Measurements from ENCODE around the gene ZMYND8. TPM values are rescaled to one million over a fixed set of nuclear protein-coding genes. Genes with fewer than 3 reads are reported as not detected.

Gene ZMYND8
- total and polyA plus RNA-seq, 11 donors, result 11.3 to 46.4 (median 28.7) TPM

DNA sequence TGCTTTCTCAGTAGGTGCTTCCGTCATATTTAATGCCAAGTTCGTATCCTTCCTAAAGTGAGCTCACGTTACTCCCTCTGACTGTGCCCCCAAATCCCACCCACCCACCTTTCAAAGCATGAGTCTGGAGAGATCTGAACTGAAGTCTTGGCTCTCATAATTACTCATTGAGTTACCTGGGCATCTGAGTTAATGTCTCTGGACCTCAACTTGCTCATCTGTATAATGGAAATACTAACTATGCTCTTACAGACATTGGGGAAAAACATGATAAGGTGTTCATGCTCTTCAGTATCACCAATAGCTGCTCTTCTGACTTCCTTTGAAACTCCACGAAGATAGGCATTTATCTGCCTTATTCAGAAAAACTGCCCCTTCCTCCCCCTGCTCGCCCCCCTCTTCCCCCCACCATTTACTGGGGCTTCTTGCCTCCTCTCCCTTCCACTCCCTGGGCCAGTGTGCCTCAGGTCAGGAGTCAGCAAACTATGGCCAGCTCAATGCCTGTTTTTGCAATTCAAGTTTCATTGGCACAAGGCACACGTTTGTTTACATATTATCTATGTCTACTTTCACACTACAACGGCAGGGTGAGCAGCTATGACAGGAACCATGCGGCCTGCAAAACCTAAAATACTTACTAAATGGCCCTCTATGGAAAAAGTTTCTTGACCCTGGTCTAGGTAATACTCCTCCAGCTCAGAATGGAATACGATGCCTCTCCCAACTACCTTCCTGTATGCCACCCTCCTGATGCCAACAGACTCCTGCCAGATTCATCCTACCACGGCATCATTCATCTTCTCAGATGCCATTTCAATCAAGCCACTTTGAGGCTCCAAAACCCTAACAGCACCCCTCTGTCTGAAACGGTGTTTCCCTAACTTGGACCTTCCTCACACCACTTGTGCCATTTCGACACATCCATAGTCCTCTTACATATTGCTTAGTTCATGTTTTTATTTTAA lies 138.7 kb downstream of the ZMYND8 start:
- WGBS, 4 donors, result 64 to 72% (median 66%) methylated on average over 12 of the region's 12 CpGs
- ATAC-seq, result peak in 3 of 4 donors; percentile 6 to 60 (median 45)
- Histone ChIP-seq H3K36me3 (peaks cover 0 to 86% (median 64%) of the 10 kb centered on the region in 9 donors), H3K27me3 (no peaks in the 10 kb centered on the region), H3K4me1 (peaks cover 0 to 34% (median 6%) of the 10 kb centered on the region in 12 donors), H3K4me3 (no peak overlapping the region), H3K27ac (peak overlapping the region in 2 of 12 donors; percentile 13 to 22), H3K9me3 (no peaks in the 10 kb centered on the region)
- intact Hi-C loops (cut with DNase I), result no loop called here
- TF ChIP-seq POLR2A (IDR thresholded peaks at IDR 0.05), result no peak
- TF ChIP-seq, protein P1, sequence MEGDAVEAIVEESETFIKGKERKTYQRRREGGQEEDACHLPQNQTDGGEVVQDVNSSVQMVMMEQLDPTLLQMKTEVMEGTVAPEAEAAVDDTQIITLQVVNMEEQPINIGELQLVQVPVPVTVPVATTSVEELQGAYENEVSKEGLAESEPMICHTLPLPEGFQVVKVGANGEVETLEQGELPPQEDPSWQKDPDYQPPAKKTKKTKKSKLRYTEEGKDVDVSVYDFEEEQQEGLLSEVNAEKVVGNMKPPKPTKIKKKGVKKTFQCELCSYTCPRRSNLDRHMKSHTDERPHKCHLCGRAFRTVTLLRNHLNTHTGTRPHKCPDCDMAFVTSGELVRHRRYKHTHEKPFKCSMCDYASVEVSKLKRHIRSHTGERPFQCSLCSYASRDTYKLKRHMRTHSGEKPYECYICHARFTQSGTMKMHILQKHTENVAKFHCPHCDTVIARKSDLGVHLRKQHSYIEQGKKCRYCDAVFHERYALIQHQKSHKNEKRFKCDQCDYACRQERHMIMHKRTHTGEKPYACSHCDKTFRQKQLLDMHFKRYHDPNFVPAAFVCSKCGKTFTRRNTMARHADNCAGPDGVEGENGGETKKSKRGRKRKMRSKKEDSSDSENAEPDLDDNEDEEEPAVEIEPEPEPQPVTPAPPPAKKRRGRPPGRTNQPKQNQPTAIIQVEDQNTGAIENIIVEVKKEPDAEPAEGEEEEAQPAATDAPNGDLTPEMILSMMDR (IDR thresholded peaks at IDR 0.05), result no peak
- no peak for DNase-seq

DNA sequence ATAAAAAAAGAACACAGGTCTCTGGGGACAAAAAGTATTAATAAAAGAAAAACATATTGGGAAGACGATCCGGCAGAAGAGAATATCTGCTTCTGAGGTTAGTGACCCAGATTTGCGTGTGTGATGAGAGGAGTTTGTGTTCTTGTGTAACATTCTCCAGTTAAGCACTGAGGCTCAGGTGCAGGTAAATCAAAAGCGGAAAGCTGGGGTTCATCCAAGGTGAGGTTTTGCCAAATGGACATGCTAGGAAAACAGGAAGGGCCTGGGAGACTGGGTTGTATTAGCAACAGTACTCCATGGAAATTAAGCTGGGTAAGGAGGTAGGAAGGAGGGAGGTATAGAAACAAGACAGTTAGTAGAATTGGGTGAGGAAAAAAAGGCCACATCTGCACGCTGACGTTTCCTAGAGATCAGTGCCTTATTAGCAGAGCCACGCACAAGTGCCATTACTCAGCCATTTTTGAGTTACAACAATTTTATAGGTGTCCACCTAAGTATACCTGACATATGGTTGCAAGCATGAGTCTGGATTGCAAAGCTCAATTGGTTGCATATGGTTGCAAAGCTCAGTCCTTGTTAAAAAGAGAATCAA lies 139.6 kb downstream of the ZMYND8 start:
- H3K36me3 ChIP-seq, result peaks cover 0 to 86% (median 61%) of the 10 kb centered on the region in 9 donors
- WGBS, 4 donors, result 79 to 86% (median 84%) methylated on average over 7 of the region's 7 CpGs
- DNase-seq, result no peak

DNA sequence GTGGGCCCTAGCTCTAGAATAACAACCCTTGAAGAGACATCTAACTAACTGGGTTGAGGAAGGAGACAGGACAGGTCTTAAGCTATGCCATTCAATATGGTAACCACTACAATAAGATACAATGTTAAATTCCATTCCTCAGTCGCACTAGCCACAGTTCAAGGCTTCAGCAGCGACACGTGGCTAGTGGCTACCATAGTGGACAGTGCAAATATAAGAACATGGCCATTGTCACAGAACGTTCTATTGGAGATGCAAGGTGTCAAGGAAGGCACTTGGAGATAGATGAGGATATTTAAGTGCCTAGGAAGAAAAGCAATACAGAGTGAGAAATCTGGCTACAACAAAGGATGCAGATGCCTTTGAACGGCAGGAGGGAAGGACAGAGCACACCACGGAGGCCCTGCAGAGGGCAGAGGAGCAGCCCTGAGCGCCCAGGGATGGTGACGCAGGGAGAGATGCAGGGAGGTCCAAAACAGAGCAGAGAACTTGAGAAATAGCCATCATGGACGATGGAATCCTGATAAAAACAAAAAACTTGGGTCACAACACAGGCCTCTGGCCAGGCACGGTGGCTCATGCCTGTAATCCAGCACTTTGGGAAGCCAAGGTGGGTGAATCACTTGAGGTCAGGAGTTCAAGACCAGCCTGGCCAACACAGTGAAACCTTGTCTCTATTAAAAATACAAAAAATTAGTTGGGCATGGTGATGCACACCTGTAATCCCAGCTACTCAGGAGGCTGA lies 140.7 kb downstream of the ZMYND8 start:
- Histone ChIP-seq H3K27me3 (no peaks in the 10 kb centered on the region), H3K4me1 (peaks cover 0 to 41% (median 9%) of the 10 kb centered on the region in 12 donors), H3K27ac (no peak overlapping the region), H3K36me3 (peaks cover 0 to 86% (median 61%) of the 10 kb centered on the region in 9 donors), H3K9me3 (no peaks in the 10 kb centered on the region), H3K4me3 (no peak overlapping the region)
- intact Hi-C loops (cut with DNase I), result no loop called here
- ATAC-seq (no peak), DNase-seq (no peak)
- TF ChIP-seq, protein P1 (IDR thresholded peaks at IDR 0.05), result no peak
- TF ChIP-seq POLR2A (IDR thresholded peaks at IDR 0.05), result no peak
- WGBS, 4 donors, result 77 to 85% (median 79%) methylated on average over 10 of the region's 10 CpGs

More for the DNA sequence above, 139.6 kb downstream of the ZMYND8 start:
- TF ChIP-seq, protein P1 (IDR thresholded peaks at IDR 0.05), result no peak
- TF ChIP-seq POLR2A (IDR thresholded peaks at IDR 0.05), result no peak
- H3K4me3 ChIP-seq, result no peak overlapping the region
- ATAC-seq, result no peak
- peaks cover 0 to 41% (median 9%) of the 10 kb centered on the region in 12 donors for H3K4me1 ChIP-seq
- intact Hi-C loops (cut with DNase I), result no loop called here
- H3K27ac ChIP-seq, result no peak overlapping the region
- H3K27me3 ChIP-seq, result no peaks in the 10 kb centered on the region
- H3K9me3 ChIP-seq, result no peaks in the 10 kb centered on the region

Data from heart left ventricle (tissue), 16 donors.